GM21360 (cell line): Measurements from ENCODE around the gene CINP.
"Not testable (repeated sequence)": the region's sequence is repeated elsewhere in the genome, so short reads cannot be mapped to it uniquely, and the experiment has no call there.

Source experiments
- ATAC-seq: cut with Tn5 transposase; IDR thresholded peaks from one replicate; pipeline ENCODE4 v1.9.1; 2021; ENCODE audit warnings: mild to moderate bottlenecking, moderate library complexity; ENCODE audit not compliant: unreplicated experiment

The CINP gene

DNA sequence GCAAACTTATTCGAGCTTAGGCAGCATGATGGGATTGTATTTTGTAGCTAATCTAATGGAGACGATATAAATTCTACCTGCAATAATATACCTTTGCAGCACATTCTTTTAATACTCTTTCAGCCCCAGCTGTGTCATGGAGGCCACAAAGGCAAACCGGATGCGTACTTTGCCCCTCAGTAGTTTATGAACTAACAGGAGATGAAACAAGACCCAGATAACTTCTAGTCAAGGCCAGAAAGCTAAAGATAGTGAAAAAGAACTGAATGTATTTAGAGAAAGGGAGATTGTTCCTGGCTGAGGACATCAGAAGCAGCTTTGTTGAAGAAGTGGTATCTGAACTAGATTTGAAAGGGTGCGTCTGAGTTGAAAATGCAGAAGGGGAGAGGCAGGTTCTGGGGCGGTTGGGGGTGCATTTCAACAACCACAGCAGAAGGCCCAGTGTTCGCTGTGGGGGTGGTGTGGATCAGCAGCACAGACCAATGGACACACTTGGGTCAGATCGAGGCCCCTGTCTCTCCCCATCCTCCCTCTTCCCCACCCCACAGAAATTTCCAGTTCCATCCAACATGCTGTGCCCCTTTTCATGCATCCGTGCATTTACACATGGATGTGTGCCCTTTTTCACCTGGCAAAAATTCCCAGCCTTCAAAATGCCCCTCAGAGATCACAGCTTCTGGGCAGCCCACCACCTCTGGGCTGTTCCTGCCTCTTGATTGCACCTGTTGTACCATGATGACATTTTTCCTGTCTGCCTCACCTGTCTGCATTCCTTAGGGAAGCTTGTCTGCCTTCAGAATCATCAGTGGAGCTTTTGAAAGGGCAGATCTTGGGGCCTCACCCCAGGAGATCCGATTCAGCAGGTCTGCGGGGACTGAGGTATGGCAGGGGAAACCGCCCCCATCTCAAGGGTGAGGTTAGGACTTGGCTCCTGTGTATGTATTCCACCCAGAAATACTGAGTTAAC, 41.0 kb downstream of the CINP start:
- no peak for ATAC-seq

GRCh38 chr14:102320671-102321455, 41.8 kb downstream of the CINP start:
- no peak for ATAC-seq

DNA sequence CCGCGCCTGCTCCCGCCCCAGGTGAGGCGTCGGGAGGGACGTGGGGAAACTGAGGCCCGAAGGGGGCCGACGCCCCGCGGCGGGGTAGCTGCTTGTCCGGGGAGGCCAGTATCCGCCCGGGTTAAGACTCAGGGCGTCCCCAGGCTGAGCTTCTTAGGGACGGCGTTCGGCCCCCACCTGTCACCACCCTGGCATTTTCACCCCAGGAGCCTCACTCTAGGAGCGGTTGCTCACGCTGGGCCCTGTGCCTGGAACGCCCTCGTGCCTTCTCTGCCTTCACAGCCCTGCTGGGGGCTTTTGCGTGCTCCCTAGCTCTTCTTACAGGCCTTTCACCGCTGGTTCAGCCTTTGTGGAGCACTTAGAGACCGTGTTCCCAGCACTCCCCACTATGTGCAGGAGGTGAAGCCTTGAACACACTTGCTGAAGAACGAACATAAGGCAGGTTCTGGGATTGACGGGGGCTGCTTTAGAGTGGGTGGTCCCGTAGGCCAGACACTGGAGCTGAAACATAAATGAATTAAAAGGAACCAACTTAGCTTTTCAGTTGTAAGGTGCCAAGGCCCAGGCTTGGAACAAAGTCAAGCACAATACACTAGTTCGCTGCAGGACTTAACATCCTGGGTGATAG, 42.5 kb downstream of the CINP start:
- ATAC-seq, result peak; percentile 20

DNA sequence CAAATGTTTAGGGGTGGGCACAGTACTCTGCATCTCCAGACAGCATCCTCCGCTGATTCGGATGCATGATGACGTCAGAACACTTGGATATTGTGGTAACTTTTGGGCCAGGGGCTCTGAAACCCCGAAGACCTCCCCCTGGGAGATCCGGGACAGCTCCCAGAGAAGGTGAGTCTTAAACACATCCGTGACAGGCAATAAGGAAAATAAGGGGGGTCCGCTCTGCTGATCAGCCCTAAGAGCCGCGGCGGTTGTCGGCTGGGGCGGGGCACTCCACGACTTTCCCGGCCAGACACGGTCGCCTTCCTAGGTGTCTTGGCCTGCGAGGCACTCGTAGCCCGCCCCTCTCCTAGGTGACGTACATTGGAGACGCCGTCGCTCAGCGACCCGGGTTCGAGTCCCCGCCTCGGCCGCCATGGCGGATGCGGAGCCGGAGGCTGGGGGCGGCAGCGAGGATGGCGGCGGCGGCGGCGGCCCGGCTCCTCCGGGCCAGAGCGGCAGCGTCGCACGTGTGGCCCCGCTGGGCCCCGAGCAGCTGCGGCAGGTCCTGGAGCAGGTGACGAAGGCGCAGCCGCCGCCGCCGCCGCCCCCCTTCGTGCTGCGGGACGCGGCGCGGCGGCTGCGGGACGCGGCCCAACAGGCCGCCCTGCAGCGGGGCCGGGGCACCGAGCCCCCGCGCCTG, 43.2 kb downstream of the CINP start, which contains the start of gene ZNF839:
Gene ZNF839, plus strand, starts transcription at position 396 of the 682 bp plus-strand sequence. Its CDS starts 20 bp downstream, at position 416.
- ATAC-seq, result peak; percentile 53

DNA sequence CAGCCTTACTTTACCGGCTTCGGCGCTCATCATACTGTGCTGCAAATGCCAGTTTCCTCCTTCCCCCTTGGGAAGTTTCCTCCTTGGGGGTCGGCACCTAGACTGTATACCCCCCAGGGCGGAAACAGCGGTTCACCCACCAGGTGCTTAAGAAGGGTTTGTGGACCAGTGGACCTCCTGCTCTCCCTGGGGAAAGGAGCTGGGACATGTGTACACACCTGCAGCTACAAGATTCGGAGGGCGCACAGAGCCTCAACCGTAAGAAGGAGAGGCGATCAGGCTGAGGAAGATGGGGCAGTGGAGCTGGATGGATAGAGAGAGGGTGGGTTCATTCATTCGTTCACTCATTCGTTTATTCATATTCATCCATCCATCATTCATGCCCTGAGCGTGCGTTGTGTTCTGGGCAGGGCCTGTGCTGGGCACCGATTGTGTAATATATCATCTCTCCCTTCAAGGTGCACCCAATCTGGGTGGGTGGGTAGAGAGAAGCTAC, 43.9 kb downstream of the CINP start:
- no peak for ATAC-seq

- no peak for ATAC-seq
Observed at GRCh38 chr14:102317564-102318248, 45.0 kb downstream of the CINP start.

- peak; percentile 61 for ATAC-seq
Observed at GRCh38 chr14:102316743-102317563, 45.7 kb downstream of the CINP start.

DNA sequence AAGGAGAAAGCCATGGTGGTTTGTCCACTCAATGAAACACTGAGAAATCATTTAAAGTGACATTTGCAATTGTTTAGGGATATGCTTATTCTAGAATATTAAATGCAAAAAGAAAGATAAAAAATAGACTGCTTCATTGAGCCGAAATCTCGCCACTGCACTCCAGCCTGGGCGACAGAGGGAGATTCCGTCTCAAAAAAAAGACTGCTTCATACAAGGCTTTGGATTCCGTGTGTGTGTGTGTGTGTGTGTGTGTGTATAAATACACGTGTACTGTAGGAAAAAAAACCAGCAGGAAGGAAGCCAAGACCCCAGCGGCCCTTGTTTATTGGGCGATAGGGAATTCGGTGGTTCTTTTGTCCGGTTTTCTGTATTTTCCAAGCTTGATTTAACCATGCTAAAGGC, 46.4 kb downstream of the CINP start:
- no peak for ATAC-seq

DNA sequence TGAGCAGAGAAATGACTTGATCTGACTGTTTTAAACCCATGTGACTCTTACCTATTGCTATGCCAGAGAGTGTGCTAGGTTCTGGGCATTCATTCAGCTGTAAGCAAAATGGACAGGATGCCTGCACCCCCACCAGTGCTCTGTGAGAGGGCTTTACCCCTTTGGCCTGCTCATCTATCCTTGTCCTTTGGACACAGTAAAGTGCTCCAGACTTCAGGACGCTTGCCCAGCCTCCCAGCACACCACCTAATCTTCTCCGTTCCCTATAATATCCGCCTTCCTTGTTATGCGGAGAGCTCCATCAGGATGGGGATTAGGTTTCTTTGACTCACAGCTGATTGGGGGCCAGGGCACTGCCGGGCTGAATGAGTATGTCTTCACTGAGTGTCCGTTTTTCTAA, 47.6 kb downstream of the CINP start:
- no peak for ATAC-seq

DNA sequence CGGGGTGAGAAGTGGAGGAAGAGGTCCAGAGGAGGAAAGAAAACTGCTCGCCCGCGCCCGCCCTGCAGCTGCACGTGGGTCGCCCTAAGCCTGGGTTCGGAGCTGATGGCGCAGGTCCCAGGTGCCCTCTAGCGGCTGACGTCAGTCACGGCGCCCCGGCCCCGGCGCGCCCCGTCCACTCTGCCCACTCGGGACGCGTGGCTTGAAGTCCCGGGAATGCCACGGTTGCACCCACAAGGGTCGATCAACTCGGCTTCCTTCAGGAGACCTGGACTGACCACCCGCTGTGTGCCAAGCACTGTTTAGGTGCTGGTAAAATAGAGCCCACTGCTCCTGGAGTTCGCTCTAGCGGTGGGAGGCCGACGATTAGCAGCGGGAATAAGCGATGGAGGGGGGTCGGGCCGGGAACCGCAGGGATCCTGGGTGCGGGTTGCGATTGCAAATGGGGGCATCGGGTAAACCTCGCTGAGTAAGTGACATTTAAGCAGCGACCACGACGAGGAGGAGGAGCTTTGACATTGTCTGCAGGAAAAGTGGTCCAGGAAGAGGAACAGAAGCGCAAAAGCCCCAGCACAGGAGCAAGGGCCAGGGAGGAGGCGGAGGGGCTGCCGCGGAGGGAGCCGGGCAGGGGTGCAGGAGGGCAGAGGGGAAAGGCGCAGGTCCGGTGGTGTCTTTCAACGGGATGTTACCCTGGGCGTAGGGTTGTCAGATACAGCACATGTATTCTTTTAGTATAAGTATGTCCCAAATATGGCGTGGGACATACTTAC, 48.3 kb downstream of the CINP start:
- peak; percentile 57 for ATAC-seq

DNA sequence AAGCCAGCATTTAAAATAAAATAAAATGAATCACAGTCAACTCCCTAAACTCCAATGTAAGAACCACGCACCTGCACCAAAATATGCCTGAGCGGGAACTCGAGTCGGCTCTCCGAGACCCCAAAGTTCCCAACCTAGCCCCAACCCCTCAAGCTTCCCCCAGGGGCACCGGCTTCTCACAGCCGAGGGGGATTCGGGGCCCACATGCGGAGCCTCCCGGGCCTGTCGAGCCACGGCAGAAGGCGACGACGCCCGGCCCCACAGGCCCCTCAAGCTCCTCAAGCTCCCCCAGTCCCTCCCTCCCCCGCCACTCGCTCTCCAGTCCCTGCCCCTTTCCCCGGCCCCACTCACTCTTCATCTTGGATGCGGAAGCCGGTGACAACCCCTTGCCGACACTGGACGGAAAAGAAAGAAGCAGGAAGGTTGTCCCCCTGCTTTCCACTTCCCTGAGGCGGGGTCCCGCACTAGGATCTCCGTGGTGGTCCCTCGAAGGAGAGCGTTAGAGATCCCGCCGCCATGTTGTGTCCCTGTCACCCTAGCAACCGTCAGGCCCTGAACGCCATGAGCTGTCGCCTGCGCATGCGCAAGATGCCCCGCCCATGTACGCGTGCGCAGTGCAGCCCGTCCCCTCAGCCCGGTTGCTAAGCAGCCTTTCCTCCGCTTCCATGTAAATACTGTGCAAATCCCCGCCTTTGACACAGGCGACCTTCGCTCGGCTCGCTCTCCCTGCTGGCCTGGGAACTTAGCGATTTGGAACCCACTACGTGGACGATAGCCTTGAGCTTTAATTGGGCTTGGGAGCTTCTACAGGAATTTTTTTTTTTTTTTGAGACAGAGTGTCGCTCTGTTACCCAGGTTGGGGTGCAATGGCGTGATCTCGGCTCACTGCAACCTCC, 57.8 kb downstream of the CINP start, which contains the start of gene MOK:
Gene MOK, minus strand, starts transcription at position 554 of the 896 bp plus-strand sequence. Its CDS starts 196 bp downstream, at position 358.
- ATAC-seq, result peak; percentile 92

DNA sequence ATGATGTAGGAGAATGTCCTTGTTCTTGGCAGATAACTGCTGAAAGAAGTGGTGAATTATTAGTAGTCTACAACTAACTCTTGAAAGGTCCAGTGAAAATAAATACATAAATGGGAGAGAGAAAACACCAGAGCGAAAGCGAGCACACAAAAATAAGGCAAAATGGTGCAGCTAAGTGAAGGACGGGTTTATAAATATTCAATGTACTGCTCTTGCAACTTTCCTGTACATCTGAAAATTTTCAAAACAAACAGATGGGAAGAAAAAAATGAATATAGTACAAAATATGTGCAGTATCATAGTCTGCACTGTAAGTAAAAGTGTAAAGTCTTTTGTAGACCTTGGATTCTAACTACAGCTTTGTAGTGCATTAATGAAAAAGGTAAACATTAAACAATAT, 59.0 kb downstream of the CINP start:
- ATAC-seq, result no peak

GRCh38 chr14:102298303-102299070, 64.2 kb downstream of the CINP start:
- ATAC-seq, result not testable (repeated sequence)
